Neuronal stem cell (in vitro differentiated cells): Measurements from ENCODE around the gene KDM4B.
A peak's percentile ranks its signal among the peaks of the same experiment; 100 is the strongest.
"Not testable (repeated sequence)": the region's sequence is repeated elsewhere in the genome, so short reads cannot be mapped to it uniquely, and the experiment has no call there.

Source experiments
- DNase-seq: peaks from one replicate; pipeline ENCODE4 v3.0.0-alpha.2; 2013; ENCODE audit warnings: low spot score
- H2AFZ ChIP-seq: one replicate; pipeline ENCODE4 v1.6.1; 2013; ENCODE audit warnings: mild to moderate bottlenecking, low read length, inconsistent platforms
- H2AK5ac ChIP-seq: 2 replicates; pipeline ENCODE4 v1.6.1; 2013; ENCODE audit warnings: low read depth, mild to moderate bottlenecking, inconsistent platforms, low read length, moderate library complexity, mixed read lengths
- H2BK120ac ChIP-seq: 2 replicates; pipeline ENCODE4 v1.6.1; 2013; ENCODE audit warnings: low read depth, mild to moderate bottlenecking, inconsistent platforms, low read length, moderate library complexity, mixed read lengths
- H2BK12ac ChIP-seq: one replicate; pipeline ENCODE4 v1.6.1; 2013; ENCODE audit warnings: low read length, inconsistent platforms
- H2BK15ac ChIP-seq: 2 replicates; pipeline ENCODE4 v1.6.1; 2013; ENCODE audit warnings: mild to moderate bottlenecking, low read length, inconsistent platforms, mixed read lengths
- H2BK5ac ChIP-seq: one replicate; pipeline ENCODE4 v1.6.1; 2013; ENCODE audit warnings: inconsistent platforms, mild to moderate bottlenecking, low read length, moderate library complexity
- H3K14ac ChIP-seq: one replicate; pipeline ENCODE4 v1.6.1; 2013; ENCODE audit warnings: low read length, inconsistent platforms
- H3K18ac ChIP-seq: 2 replicates; pipeline ENCODE4 v1.6.1; 2013; ENCODE audit warnings: low read length, inconsistent platforms
- H3K23ac ChIP-seq: 2 replicates; pipeline ENCODE4 v1.6.1; 2013; ENCODE audit warnings: low read depth, mild to moderate bottlenecking, mixed read lengths, low read length, inconsistent platforms; ENCODE audit not compliant: poor library complexity
- H3K27ac ChIP-seq: replicated peaks from 3 replicates; pipeline ENCODE4 v1.5.1; 2013; ENCODE audit warnings: low read length, inconsistent platforms
- H3K27me3 ChIP-seq, 3 experiments: 2 replicates each; pipeline ENCODE4 v1.6.1; 2013; ENCODE audit warnings: low read length in 3 of 3, mild to moderate bottlenecking in 2 of 3, inconsistent platforms in 1 of 3, low read depth in 1 of 3, mixed read lengths in 1 of 3, moderate library complexity in 1 of 3; ENCODE audit not compliant: control insufficient read depth in 3 of 3, insufficient read depth in 3 of 3
- H3K36me3 ChIP-seq, 2 donors: replicated peaks in 1 of 2; 2 replicates each; pipeline ENCODE4 v1.6.1; 2013; ENCODE audit warnings: low read length in 2 of 2; ENCODE audit not compliant: control insufficient read depth in 2 of 2, insufficient read depth in 2 of 2
- H3K4ac ChIP-seq: 2 replicates; pipeline ENCODE4 v1.6.1; 2013; ENCODE audit warnings: inconsistent platforms, mild to moderate bottlenecking, low read length, moderate library complexity
- H3K4me1 ChIP-seq, 2 donors: 1 replicate in 1 of 2; 2 replicates in 1 of 2; pipeline ENCODE4 v1.6.1; 2013; ENCODE audit warnings: low read length in 2 of 2, low read depth in 1 of 2; ENCODE audit not compliant: control insufficient read depth in 2 of 2, insufficient read depth in 1 of 2
- H3K4me2 ChIP-seq: one replicate; pipeline ENCODE4 v1.6.1; 2013; ENCODE audit warnings: mild to moderate bottlenecking, low read length, inconsistent platforms; ENCODE audit not compliant: insufficient read depth, poor library complexity, severe bottlenecking
- H3K4me3 ChIP-seq, 2 donors: 2 replicates each; pipeline ENCODE4 v1.5.1; 2013; ENCODE audit warnings: low read length in 2 of 2, mild to moderate bottlenecking in 2 of 2, inconsistent platforms in 1 of 2, moderate library complexity in 1 of 2
- H3K79me1 ChIP-seq: one replicate; pipeline ENCODE4 v1.6.1; 2013; ENCODE audit warnings: low read depth, mild to moderate bottlenecking, inconsistent platforms, low read length, moderate library complexity
- H3K9ac ChIP-seq: one replicate; pipeline ENCODE4 v1.6.1; 2013; ENCODE audit warnings: mild to moderate bottlenecking, low read depth, low read length, inconsistent platforms; ENCODE audit not compliant: poor library complexity
- H3K9me3 ChIP-seq, 2 donors: replicated peaks in 1 of 2; 2 replicates each; pipeline versions ENCODE3 to v1.6.1; 2013; ENCODE audit warnings: low read length in 2 of 2, mild to moderate bottlenecking in 2 of 2, inconsistent platforms in 1 of 2, low read depth in 1 of 2, mixed read lengths in 1 of 2, moderate library complexity in 1 of 2; ENCODE audit not compliant: control insufficient read depth in 2 of 2, insufficient read depth in 1 of 2
- H4K8ac ChIP-seq: one replicate; pipeline ENCODE4 v1.6.1; 2013; ENCODE audit warnings: low read depth, mild to moderate bottlenecking, inconsistent platforms, low read length, moderate library complexity
- H4K91ac ChIP-seq: one replicate; pipeline ENCODE4 v1.6.1; 2013; ENCODE audit warnings: low read length, low read depth, mild to moderate bottlenecking, inconsistent platforms; ENCODE audit not compliant: poor library complexity
- WGBS, 2 donors: extraction: QIAGEN DNeasy Blood & Tissue Kit; methylation state at CpG; one replicate each; pipeline ENCODE4 v1.1.7; 2013; ENCODE audit warnings: missing lambda C conversion rate in 2 of 2, mixed read lengths in 1 of 2; ENCODE audit not compliant: insufficient read length in 2 of 2, insufficient replicate concordance in 1 of 2; ENCODE audit errors: extremely low coverage in 2 of 2; 5-methylcytosine and 5-hydroxymethylcytosine counted together

Gene KDM4B

GRCh38 chr19:4972509-4973230 lies 3.8 kb downstream of the KDM4B start:
- no peak overlapping the region for H3K27ac ChIP-seq
- no peak overlapping the region for H2BK12ac ChIP-seq
- H4K8ac ChIP-seq = no peak overlapping the region
- no peak overlapping the region for H2BK120ac ChIP-seq
- no peak overlapping the region for H2AFZ ChIP-seq
- peaks cover 2 to 14% of the 10 kb centered on the region in 2 donors for H3K36me3 ChIP-seq
- no peak overlapping the region for H2BK15ac ChIP-seq
- peaks cover 18 to 29% of the 10 kb centered on the region in 2 donors for H3K4me1 ChIP-seq
- DNase-seq = no peak
- H2AK5ac ChIP-seq = no peak overlapping the region
- no peak overlapping the region for H3K23ac ChIP-seq
- H4K91ac ChIP-seq = no peak overlapping the region
- no CpG with 5 or more reads among the region's 12 CpGs for WGBS, 2 donors
- H3K9ac ChIP-seq = no peak overlapping the region
- H3K4me3 ChIP-seq = no peak overlapping the region
- H3K18ac ChIP-seq = no peak overlapping the region
- H3K9me3 ChIP-seq = no peaks in the 10 kb centered on the region
- no peaks in the 10 kb centered on the region for H3K27me3 ChIP-seq
- H3K4me2 ChIP-seq = no peak overlapping the region
- no peak overlapping the region for H2BK5ac ChIP-seq
- H3K4ac ChIP-seq = no peak overlapping the region
- no peak overlapping the region for H3K14ac ChIP-seq
- peaks cover 26% of the 10 kb centered on the region for H3K79me1 ChIP-seq

DNA sequence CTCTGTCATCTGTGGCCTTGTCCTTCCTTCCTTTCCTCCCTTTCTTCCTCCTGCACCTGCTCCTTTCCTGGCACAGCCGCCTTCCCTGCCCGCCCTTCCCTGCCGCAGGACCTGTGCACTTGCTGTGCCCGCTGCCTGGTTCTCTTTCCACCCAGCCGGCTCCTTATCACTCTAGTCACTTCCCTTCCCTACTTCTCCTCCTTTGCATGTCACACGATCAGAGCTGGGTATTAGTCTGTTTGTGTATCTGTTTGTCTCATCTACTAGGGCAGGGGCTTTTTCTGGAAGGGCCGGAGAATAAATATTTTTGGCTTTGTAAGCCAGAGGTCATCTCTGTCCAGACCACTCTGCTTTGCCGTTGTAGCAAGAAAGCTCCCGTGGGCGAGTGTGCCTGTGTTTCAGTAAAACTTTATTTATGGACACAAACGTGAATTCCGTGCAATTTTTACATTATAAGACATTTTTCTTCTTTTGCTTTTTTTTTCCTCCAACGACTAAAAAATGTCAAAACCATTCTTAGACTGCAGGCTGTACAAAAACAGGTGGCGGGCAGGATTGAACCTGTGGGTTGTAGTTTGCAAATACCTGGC lies 6.1 kb downstream of the KDM4B start:
- H4K8ac ChIP-seq = no peak overlapping the region
- H3K4me1 ChIP-seq = peaks cover 15 to 27% of the 10 kb centered on the region in 2 donors
- H3K36me3 ChIP-seq = peaks cover 2 to 24% of the 10 kb centered on the region in 2 donors
- H2BK15ac ChIP-seq = no peak overlapping the region
- no peak overlapping the region for H2AK5ac ChIP-seq
- no peak overlapping the region for H2BK12ac ChIP-seq
- H3K23ac ChIP-seq = no peak overlapping the region
- H3K4ac ChIP-seq = no peak overlapping the region
- no peak overlapping the region for H2BK120ac ChIP-seq
- no peak overlapping the region for H3K4me2 ChIP-seq
- no peak overlapping the region for H3K14ac ChIP-seq
- no peak overlapping the region for H4K91ac ChIP-seq
- H2BK5ac ChIP-seq = no peak overlapping the region
- no CpG with 5 or more reads among the region's 14 CpGs for WGBS, 2 donors
- H2AFZ ChIP-seq = no peak overlapping the region
- H3K9ac ChIP-seq = no peak overlapping the region
- no peak overlapping the region for H3K18ac ChIP-seq
- H3K4me3 ChIP-seq = no peak overlapping the region
- no peak for DNase-seq
- H3K27ac ChIP-seq = no peak overlapping the region
- no peaks in the 10 kb centered on the region for H3K9me3 ChIP-seq
- H3K79me1 ChIP-seq = peaks cover 31% of the 10 kb centered on the region
- no peaks in the 10 kb centered on the region for H3K27me3 ChIP-seq

GRCh38 chr19:4975601-4976000 lies 6.7 kb downstream of the KDM4B start:
- Histone ChIP-seq H3K79me1 (peaks cover 30% of the 10 kb centered on the region), H3K36me3 (peaks cover 2 to 24% of the 10 kb centered on the region in 2 donors), H3K4me1 (peaks cover 13 to 24% of the 10 kb centered on the region in 2 donors)
- not testable (repeated sequence) for DNase-seq, H3K27me3 ChIP-seq, H3K9me3 ChIP-seq, H4K91ac ChIP-seq, H3K9ac ChIP-seq, H2AK5ac ChIP-seq, H2BK12ac ChIP-seq, H3K4me2 ChIP-seq, H3K27ac ChIP-seq, H2AFZ ChIP-seq, H3K4ac ChIP-seq, H2BK120ac ChIP-seq, H3K18ac ChIP-seq, H3K23ac ChIP-seq, H2BK15ac ChIP-seq, H4K8ac ChIP-seq, H2BK5ac ChIP-seq, H3K14ac ChIP-seq, H3K4me3 ChIP-seq
- no CpG with 5 or more reads among the region's 13 CpGs for WGBS, 2 donors

DNA sequence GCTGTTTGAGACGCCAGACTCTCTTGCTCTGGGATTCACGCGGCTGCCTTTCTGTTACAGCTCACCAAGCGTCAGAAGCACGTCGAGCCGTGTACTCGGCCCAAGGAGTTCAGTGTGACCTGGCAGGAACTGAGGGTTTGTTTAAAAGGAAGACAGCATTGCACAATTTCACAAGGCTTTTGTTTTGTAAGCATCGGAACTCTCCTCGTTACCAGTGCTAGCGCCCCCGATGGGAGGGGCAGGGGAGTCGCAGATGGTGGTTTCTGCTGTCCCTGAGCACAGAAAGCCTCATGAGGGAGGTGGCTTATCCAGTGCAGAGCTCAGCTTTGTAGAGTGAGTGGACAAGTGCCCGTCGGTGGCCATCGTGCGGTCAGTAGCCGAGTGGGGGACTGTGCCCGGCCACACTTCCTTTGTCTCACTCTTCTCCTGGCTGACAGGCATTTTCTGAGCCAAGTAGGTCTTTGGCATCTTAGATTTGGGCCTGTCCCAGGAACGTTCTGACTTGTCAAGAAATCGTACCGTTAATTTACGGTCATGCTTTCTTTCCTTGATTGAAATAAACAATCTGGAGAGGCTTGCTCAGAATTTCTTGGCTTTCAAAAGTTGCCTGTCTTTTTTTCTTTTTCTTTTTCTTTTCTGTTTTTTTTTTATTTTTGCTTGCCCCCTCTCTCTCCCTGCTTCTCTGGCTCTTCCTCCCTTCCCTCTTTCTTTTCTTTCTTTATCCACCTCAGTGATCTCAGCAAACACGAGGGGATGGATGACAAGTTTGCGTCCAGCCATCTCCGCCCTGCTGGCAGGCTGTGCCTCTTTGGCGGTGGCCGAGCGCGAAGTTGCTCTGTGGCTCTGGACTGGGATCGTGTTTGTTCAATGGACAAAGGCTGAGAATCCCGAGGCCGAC lies 7.7 kb downstream of the KDM4B start:
- H3K79me1 ChIP-seq = peaks cover 37% of the 10 kb centered on the region
- peaks cover 3 to 15% of the 10 kb centered on the region in 2 donors for H3K4me1 ChIP-seq
- no peak overlapping the region for H2BK12ac ChIP-seq
- no peak for DNase-seq
- H3K36me3 ChIP-seq = peaks cover 2 to 24% of the 10 kb centered on the region in 2 donors
- peak overlapping the region; percentile 26 for H2BK5ac ChIP-seq
- H3K14ac ChIP-seq = no peak overlapping the region
- no peak overlapping the region for H4K8ac ChIP-seq
- H2AFZ ChIP-seq = no peak overlapping the region
- no peak overlapping the region for H2BK120ac ChIP-seq
- H3K23ac ChIP-seq = peak overlapping the region; percentile 52
- H3K9me3 ChIP-seq = no peaks in the 10 kb centered on the region
- H3K4me2 ChIP-seq = no peak overlapping the region
- no peak overlapping the region for H4K91ac ChIP-seq
- H3K4ac ChIP-seq = no peak overlapping the region
- H3K27me3 ChIP-seq = no peaks in the 10 kb centered on the region
- H2BK15ac ChIP-seq = no peak overlapping the region
- no CpG with 5 or more reads among the region's 33 CpGs for WGBS, 2 donors
- no peak overlapping the region for H2AK5ac ChIP-seq
- H3K27ac ChIP-seq = peak overlapping the region; percentile 64
- no peak overlapping the region for H3K4me3 ChIP-seq
- peak overlapping the region; percentile 78 for H3K9ac ChIP-seq
- H3K18ac ChIP-seq = peak overlapping the region; percentile 21
